Activated gamma-delta T cell treated with anti-CD3 and anti-CD28 coated beads, Interleukin-2, amount 50 U/mL, for 16 hours (primary cell): ENCODE data around the gene TNPO3.

Experiments used
- DNase-seq: peaks from one replicate; pipeline ENCODE4 v3.0.0-alpha.2; 2020; ENCODE audit warnings: low read depth

Gene TNPO3

DNA sequence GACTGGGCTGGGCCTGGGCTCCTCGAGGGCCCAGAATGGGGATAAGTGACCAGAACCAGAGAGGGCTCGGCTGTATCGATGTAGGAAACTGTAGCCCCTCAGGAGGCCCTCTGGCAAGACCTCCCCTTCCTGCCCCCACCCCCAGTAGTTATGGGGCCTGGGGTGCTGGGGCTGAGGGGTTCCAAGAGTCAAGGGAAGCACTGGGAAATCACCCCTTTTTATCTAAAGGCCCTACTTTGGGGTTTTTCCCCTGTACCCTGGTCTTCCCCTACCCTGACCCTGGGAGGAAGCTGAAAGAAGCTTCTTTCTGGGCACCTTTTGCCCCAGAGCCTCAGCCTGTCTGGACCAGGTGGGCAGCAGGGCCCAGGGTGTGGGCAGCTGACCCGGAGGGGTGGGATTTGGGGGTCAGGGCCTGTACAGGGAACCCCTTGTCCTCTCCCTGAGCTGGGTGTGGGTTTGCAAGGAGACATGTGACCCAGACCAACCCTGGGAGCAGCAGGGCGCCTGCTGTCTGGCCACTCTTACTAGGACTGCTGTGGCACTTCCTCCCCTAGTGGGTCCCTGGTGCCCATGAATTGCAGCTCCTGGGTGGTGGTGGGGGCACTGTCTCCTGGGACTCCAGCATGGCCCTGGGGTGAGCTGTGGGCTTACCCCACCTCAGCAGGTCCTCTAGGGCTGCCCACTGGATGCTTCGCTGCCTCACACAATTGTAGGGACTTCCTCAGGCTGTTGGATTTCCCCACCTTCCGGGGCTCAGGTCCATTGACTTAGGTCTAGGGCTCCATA is 115.6 kb downstream of the TNPO3 start:
- no peak for DNase-seq

DNA sequence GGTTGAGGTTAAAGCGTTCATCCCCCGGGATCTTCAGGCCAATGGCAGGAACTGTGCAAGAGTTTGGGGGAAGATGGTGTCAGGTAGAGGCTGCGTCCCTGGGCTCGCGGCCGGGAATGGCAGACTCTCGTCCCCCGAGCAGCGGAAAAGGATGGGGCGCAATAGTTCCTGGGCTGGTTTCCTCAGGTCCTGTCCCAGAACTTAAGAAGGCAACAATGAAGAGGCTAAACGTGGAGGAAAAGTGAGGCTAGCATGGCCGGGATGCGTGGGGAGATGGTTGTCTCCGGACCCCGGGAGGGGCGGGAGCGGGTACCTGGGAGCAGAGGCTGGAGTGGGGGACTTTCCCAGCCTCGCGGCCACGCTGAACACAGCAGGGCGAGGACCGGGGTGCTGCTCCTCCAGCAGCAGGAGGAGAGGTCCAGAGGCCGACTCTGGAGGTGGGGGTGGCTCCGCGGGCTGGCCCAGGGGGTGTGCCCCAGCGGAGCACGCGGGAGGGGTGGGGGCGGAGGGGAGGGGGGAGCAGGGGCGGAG is 116.3 kb downstream of the TNPO3 start:
- no peak for DNase-seq

DNA sequence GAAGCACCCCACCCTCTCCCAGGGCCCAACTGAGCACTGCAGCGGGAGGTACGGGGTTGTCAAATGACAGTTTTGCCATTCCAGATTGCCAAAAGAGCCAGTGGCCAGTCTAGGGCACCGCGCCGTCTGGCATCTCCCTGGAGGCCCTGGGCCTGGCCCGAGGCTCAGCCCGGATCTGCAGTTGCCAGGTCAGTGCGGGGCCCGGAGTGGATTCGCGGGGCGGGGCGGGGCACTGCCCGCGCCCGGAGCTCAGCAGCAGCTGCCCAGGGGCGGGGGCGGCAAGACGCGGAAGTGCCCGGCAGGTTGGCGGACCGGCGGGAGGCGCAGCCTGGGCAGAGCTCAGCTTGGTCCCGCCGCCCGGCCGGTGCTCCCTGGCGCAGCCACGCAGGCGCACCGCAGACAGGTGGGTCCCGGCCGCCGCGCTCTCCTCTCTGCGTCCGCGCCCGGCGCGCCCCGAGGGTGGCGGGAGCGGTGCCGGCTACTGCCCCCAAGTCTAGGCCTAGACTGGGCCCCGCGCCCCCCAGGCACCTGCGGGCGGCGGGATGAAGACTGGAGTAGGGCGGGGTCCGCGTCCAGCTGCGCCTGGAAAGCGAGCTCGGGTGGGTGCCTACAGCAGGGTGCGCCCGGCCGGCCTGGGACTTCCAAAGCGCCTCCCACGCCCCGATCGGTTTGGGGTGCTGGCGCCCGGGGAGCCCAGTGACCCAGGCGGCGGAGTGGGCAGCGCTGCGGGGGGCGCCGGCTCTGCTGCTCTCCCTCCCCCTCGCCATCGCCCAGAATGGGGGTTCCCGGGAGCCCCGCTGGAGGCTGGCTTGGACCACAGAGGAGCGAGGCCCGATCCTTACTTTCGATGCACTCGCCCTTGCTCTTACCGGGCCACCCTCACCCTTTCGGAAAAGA is 117.0 kb downstream of the TNPO3 start, which contains the start of gene IRF5:
IRF5 (plus strand) TSS at position 281 of the 897 bp plus-strand sequence. CDS start 4,155 bp downstream, outside the sequence.
- no peak for DNase-seq

DNA sequence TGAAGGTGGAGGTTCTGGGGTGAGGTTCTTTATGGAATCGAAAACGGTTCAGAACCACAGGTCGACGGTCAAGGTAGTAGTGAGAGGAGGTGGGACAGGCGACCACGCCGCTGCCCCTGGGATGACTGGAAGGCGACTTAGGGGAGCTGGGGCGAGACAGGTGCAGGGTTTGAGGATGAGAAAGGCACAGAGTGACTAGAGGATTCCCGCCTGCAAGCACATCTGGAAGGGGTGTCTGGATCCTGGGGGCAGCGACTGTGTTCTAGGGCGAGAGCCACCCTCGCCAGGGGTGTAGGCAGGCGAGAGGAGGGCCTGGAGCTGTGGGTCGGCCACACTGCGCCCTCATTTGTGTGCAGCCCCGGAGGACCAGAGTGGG is 117.7 kb downstream of the TNPO3 start:
- no peak for DNase-seq

DNA sequence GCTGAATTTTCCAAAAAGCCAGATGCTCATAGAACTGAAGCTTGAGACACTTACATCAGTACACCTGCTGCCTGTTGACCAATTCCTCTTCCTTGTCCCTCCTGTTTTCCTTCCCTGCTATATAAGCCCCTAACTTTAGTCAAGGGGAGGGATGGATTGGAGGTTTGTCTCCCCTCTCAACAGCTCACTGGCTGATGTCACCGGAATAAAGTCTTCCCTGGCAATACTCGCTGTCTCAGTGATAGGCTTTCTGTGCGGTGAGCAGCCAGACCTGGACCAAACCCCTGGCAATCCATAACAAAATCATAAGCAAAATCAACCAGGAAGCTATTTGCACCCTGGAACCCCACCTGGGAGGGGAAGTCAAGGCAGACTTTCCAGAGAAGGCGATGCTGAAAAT is 118.1 kb downstream of the TNPO3 start:
- no peak for DNase-seq

DNA sequence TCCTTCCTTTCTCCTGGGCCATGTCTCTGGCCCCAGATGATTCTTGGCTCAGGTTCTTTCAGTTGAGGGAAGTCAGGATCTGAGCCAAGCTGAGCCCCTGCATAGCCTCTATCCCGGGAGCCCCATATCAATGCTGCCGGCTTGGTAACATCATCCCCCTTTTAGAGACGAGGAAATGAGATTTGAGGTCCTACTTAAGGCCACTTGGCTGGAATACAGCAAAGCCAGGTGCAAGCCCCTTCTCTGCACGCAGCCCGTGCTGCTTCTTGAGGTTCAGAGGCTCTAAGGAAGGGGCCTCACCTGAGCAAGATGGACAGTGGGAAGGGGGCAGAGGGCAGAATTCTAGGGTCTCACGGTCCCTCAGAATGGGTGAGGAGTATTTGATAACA is 119.6 kb downstream of the TNPO3 start:
- DNase-seq: no peak

DNA sequence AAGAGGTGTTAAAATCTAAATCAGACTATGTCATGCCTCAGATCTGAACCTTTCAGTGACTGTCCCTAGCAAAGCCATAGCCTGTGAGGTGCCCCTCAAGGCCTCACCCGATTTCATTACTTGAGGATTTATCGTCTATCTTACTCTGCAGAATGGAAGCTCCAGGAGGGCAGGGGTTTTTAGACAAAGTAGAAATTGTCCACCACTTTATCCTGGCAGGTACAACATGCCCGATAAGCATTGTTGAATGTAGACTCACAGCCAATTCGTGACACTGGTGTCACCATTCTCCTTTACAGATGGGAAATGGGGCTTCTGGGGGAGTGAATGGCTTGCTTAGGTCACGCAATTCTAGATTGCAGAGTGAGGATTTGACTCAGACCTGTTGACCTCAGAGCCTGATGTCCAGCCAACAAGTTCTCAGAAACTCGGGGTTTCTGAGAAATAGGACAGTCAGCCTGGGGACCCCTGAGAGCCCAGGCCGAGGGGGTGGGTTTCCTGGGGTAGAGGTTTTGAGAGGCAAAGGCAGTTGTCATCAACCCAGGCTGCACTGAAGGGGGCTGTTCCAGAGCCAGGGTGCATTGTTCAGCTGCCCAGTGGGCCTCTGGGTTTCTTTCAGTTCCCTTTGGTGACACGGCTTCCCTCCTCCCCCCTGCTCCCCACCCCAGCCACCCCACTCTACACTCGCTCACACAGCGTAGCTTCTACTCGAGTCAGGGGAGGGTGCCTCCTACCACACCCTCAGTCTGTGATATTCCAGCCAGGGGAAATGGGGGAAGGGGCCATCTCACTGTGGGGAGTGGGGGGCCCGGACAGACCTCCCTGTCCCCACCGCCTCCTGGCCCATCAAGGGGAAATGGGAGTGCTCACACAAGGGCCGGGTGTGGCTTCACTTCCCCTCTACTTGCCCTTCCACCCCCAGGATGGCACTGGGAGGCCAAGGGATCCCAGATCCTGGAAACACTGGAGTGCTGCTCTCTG is 120.3 kb downstream of the TNPO3 start:
- DNase-seq: no peak

DNA sequence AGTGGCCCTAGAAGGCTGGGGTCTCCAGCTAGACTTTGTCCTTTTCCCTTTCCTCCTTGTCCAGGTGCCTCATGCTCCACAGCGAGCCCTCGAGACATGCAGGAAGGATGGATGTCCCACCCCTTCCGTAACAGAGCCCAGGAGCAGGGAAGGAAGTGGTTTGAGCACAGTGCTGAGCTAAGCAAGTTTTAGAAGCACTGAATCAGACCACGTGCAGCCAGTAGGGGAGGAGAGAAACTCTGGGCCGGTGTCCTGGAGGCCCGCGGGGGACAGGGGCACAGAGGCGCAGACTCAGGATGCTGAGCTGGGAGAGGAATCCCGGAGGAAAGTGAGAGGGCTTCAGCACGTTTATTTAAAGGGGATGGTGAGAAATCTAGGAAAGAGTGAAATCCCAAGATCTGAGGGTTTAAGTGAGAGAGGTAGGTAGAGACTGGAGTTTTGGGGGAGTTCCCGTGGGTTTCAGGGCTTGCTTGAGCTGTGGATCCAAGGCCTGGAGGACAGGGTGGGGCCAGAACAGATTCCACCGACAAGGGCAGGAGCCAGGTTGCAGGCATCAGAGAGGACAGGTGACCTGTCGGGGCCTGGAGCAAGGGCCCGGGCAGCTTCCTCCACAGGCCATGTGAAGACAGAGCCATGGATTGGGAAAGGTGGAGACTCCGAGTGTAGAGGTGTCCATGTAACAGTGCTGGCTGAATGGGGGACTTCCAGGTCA is 121.6 kb downstream of the TNPO3 start:
- DNase-seq: no peak

DNA sequence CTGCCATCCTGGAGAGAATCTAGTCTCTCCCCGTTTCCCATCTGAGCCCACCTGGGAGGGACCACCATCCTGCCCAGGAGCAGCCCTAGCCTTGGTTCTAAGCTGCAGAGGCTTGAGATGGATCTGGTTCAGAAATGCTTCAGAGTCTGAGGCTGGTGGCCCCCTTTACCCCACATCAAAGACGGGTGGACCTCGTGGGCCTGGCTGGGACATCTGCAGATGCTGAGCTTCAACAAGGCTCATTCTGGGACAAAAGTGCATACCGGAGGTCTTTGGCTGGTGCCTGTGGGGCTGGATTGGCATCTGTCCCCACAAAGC is 122.1 kb downstream of the TNPO3 start:
- DNase-seq: no peak

DNA sequence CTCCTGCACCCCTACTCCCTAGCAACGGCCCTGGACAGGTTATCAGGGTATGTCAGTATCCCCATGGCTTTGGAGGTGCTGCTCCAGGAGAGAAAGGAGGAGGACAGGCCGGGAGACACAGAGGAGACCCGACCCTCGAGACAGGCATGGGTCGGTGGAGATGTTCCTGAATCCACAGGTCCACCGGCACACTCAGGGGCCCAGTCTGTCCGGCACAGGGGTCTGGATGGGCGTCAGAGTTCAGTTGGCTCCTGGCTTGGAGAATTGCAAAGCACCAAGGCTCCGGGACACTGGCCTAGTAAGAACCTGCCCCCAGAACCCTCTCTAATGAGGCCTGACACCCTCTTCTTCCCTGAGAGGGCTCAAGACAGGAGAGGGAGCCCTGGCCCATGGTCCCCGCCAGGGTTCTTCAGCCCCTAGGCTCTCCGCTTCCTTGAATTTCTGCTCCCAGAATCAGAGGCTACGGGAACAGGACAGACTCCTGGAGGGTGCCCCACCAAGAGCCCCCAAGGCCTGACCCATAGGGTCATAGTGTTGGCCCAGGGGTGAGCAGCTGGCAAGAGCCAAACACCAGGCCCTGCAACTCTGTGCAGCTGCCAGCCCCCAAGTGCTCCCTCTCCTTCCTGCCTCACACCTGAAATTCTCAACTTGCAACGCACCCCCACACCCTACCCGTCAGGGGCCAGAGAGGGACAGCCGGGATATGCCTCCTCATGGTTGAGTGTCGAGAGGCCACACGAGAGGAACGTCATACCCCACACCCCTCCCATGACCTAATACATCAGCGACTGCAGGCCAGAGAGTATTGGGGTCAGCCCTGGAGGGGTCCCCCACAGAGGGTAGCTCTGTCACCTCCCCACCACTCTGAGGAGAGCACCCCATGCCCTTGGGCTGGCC is 122.7 kb downstream of the TNPO3 start:
- DNase-seq: no peak

DNA sequence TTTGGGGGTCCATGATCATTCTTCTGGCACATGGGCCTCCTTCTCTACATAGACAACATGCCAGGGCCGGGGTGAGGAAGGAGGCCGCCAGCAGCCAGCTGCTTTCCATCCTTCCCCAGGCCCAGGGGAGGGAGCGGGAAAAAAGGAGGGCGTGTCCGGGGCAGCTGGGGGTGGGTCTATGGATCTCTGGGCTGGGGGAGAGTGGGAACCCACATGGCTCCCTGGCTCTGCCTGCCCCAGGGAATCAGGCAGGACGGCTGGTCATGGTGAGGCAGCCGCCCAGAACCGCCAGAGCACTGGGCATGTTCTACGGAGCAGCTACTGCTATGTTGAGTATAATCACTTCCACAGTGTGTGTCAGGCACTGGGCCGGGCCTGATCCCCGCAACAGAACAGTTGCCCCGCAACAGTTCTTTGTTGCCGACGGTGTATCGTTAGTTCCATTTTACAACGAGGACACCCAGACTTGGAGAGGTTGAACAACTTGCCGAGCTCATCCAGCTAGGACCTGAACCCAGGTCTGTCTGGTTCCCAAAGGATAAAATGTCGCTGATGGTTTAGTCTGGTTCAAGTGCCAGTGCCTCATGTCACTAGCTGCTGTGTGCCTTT is 123.6 kb downstream of the TNPO3 start:
- no peak for DNase-seq

DNA sequence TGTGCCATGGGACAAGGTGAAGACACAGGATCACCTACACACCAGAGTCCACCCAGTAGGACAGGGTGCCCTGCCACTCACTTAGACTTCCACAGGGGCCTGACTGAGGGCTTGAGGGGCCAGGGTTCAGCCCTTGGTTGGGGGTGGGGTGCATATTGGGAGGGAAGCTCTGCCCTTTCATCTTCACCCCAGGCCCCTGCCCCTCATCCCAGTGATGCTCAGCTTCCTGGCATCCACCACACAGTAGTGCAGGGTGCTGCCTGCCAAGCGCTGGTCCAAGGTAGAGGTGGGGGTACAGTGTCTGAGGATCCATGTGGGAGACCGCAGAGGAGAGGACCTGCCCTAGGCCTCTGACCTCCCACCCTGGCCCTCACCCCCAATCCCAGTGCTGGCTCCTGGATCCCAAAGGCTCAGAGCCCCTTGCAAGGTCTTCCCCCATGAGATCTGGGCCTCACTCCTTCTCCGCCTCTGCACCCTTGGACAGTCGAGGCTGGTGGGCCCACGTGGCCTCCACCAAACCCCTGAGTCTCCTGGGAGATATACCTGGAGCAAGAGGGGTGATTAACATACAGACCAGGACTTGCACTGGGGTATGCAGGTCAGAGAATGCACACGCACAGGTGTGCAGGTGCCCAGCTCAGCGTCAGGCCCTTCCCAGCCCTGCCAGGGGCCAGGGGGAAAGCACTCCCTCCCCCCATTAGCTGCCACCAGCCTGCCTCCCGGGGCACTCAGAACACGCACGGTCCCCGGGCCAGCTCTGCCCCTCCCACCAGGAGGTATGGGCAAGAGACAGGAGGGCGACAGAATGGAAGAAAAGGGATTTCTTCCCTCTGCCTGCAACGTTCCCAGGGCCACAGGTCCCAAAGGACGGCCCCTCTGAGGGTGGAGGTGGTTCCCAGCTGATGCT is 125.8 kb downstream of the TNPO3 start:
- no peak for DNase-seq

DNA sequence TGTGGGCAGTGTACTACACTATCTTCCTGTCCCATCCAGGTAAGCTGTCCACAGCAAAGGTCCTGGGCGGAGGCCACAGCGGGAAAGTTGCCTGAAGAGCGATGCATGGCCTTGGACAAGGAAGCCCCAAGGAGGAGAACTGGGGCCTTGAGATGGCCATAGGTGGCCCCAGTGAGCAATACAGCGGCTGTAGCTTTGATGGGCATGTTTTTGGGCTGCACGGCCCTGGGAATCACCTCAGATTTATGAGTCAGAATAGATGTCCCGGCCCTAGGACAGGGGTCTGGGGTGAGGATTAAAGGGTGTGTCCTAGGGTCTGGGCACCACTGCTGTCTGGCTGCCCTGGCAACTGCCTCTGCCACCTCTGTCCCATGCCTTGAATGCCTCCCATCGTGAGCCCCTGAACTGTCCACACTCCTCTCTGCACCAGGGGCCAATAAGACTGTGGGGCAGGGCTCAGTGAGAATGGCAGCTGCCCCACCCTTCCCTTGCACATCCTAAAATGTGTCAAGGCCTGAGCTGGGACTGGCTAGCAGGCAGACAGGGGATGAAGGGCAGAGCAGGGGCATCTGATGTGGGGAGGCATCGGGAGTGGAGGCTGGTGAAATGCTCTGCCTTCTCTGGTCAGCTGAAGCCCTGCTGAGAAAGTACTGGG is 126.6 kb downstream of the TNPO3 start:
- DNase-seq: no peak

DNA sequence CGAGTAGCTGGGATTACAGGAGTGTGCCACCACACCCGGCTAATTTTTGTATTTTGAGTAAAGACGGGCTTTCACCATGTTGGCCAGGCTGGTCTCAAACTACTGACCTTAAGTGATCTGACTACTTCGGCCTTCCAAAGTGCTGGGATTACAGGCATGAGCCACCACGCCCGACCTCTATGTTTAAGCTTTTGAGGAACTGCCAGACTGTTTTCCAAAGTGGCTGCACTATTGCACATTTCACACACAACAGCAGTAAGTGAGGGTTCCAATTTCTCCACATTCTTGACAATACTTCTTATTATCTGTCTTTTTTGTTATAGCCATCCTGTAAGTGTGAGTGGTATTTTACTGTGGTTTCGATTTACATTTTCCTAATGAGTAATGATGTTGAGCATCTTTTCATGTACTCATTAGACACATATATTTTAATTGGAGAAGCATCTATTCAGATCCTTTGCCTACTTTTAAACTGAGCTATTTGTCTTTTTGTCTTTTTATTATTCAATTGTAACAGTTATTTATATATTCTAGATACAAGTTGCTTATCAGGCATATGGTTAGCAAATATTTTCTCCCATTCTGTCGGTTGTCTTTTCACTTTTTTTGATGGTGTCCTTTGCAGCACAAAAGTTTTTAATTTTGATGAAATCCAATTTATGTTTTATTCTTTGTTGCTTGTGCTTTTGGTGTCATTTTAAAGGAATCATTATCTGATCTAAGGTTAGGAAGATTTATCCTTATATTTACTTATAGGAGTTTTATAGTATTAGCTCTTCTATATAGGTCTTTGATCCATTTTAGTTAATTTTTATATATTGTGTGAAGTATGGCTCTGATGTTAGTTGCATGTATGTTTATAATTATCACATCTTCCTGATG is 130.0 kb downstream of the TNPO3 start:
- no peak for DNase-seq

DNA sequence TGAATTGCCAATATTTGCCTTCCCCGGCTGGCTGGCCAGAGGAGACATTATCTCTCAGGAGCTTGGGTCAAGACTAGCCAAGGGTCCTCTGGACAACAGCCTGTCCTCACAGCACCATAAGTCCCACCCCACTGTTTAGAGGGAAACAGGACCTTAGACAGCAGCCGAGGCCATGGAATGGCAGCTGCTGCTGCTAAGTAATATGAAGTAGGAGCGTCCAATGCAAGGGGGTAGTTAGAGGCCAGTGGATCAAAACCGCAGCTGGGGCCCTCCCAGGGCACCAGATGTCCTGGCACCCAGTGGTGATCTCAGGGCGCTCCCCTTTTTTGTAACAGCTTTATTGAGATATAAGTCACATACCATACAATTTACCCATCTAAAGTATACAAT is 131.5 kb downstream of the TNPO3 start:
- DNase-seq: no peak

DNA sequence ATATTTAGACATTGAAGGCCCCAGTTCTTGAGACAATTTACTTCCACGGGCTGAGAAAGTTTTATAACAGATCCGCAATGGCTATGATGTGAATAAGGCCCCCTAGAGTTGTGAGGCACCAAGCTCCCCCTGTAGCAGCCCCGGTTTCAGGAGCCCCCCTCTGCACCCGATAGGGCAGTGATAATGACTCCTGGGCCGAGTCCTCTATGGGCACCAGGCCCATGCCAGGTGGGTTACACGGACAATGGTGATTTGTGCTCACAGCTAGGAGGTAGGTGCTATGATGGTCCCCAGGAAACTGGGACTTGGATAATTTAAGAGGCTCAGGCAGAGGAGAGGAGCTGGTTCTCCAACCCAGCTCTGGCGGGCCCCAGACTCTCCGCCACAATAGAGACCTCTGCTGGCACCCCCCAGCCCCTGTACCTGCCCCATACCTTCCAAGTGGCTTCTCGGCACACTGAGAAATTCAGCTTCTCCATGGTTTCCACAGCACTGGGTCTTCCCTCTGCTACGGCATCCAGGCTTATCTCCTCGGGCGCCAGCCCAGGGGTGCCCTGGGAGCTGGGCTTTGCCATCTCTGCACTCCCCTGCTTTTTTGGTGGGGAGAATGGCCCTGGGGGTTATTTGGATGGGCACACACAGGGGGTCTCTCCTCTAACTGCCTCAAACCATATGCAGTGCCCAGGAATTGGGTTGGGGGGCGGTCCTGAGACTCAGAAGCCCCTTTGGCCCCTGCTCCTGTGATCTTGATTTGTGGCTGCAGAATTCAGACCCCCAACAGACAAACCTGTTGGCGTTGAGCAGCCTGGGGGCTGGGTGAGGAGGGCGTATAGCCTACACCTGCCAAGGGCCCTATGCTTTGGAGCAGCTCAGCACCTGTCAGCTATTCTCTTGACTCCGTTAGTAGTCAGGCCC is 132.2 kb downstream of the TNPO3 start:
- DNase-seq: no peak
